ENCODE results near the gene RNASE12.
A peak's percentile ranks its signal among the peaks of the same experiment; 100 is the strongest.
"Not testable (repeated sequence)": the region's sequence is repeated elsewhere in the genome, so short reads cannot be mapped to it uniquely, and the experiment has no call there.

Gene RNASE12

DNA sequence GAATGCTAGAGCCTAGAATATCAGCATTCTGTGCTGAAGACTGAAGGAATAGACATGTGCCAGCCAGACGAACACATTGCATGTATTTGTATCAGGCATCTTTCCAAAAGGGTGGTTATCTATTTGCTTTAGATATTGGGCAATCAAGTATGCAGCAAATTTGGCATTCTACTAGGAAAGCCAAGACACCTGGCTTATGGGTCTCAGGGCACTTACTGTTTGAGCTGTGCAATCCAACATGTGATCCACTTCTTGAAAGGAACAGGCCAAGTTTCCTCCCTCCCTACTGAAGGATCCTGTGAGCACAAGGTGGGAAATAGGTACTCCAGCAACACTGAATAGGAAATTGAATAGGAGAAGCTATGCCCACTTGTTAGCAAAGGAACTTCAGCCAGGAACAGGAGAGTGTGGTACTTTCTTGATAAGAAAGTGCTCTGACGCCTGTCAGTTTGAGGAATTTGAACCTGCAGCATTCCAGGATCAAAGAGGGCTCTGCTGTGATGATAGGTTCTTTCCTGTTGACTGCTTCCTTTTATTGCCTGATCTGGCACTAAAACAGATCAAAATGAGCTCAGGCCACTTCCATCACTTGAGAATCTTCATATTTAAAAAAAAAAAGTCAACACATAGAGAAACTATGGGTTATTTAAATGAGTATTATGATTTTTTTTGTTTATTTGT, 29.8 kb upstream of the RNASE12 start:
- no peak for TF ChIP-seq CTCF (IDR thresholded peaks at IDR 0.05; ENCODE audit: borderline replicate concordance, insufficient read depth, low read depth, low read length)
- no peak overlapping the region for H3K4me3 ChIP-seq (ENCODE audit: low read depth, low read length)

DNA sequence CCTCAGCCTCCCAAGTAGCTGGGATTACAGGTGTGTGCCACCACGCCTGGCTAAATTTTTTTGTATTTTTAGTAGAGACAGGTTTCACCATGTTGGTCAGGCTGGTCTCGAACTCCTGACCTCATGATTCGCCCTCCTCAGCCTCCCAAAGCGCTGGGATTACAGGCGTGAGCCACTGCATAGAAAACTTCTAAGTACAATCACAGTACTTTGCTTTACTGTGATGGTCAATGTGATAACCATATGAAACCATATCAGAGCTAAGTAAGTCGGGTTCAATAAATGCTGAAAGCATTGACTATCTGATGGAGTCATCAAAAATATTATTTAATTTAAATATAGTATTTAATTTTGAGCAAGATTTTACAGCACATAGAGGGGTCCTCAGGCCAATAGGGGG, 28.5 kb upstream of the RNASE12 start:
- not testable (repeated sequence) for H3K4me3 ChIP-seq (ENCODE audit: low read depth, low read length)

GRCh38 chr14:20618271-20618749, 27.1 kb upstream of the RNASE12 start:
- H3K4me3 ChIP-seq (ENCODE audit: low read depth, low read length) = no peak overlapping the region
- TF ChIP-seq CTCF (IDR thresholded peaks at IDR 0.05; ENCODE audit: borderline replicate concordance, insufficient read depth, low read depth, low read length) = no peak

GRCh38 chr14:20617138-20618003, 26.2 kb upstream of the RNASE12 start:
- H3K4me3 ChIP-seq (ENCODE audit: low read depth, low read length) = no peak overlapping the region
- TF ChIP-seq CTCF (IDR thresholded peaks at IDR 0.05; ENCODE audit: borderline replicate concordance, insufficient read depth, low read depth, low read length) = no peak

DNA sequence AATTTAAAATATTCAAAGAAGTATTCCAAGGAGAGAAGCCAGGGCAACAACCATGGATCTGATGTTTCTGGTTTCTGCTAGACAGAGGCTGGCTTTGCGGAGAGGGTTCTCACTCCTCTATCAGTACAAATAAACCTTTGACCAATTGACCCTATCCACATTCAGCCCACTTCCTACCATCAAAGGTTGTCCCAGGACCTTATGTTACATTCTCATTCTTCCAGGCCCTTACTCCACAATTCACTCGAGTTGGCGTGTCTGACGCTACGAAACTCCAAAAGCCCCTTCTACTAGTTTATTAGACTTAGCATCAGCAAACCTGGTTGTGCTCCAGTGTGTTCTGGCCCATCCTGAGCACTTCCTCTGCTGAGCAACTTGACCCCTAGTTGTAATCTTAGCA, 24.8 kb upstream of the RNASE12 start:
- no peak for TF ChIP-seq CTCF (IDR thresholded peaks at IDR 0.05; ENCODE audit: borderline replicate concordance, insufficient read depth, low read depth, low read length)
- no peak overlapping the region for H3K4me3 ChIP-seq (ENCODE audit: low read depth, low read length)

DNA sequence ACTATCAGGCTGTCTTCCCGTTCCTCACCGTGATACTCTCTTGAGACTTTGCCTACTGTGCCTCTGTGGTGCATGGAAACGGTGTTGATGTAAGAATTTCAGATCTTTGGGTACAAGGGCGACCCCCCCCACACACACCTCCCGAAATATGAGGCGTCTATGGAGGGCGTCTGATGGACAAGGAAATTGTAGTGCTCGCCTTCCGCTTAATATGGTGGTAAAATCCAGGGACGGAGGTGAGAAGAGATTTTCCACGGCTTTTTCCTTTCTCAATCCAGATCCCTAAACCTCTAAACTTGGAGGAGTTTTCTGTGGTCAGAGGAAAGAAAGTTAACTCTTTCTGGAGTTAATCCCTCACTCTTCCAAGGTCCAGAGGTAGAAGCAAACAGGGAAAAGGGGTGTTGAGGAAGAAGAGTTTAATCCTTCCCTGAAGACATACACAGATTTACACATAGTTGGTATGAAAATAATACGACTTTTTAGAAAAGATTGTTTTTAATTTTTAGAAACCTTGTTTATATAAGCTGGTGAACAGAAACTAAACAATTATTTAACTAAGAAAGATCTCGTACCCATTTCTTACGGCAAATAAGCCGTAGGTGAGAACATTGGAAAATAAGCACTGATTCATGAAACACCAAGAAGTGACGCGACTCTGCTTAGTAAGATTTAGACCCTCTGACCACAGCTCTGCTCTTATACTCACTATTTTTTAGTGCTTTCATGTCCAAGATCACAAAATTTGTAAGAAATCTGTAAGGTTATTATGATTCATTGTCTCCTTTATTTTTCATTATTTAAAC, 23.1 kb upstream of the RNASE12 start:
- H3K4me3 ChIP-seq (ENCODE audit: low read depth, low read length) = peak overlapping the region; percentile 45
- no peak for TF ChIP-seq CTCF (IDR thresholded peaks at IDR 0.05; ENCODE audit: borderline replicate concordance, insufficient read depth, low read depth, low read length)

Data from GM12875 (cell line).